Mesenchymal stem cell (in vitro differentiated cells and primary cell): ENCODE measurements around the gene SKA2.

Experiments used
- DNase-seq: peaks from one replicate; pipeline ENCODE4 v3.0.0-alpha.2; 2013
- H2AFZ ChIP-seq: one replicate; pipeline ENCODE4 v1.6.1; 2013; ENCODE audit warnings: low read depth, mild to moderate bottlenecking, control low read depth, inconsistent platforms, low read length, moderate library complexity
- H2AK5ac ChIP-seq: 2 replicates; pipeline ENCODE4 v1.6.1; 2013; ENCODE audit warnings: low read length, moderate library complexity, mild to moderate bottlenecking, inconsistent platforms; ENCODE audit not compliant: severe bottlenecking
- H2BK120ac ChIP-seq: one replicate; pipeline ENCODE4 v1.6.1; 2013; ENCODE audit warnings: low read depth, mild to moderate bottlenecking, inconsistent platforms, low read length, moderate library complexity
- H2BK12ac ChIP-seq, 2 experiments: one replicate each; pipeline ENCODE4 v1.6.1; 2013; ENCODE audit warnings: inconsistent platforms in 2 of 2, low read length in 2 of 2, mild to moderate bottlenecking in 2 of 2, moderate library complexity in 2 of 2, control low read depth in 1 of 2
- H2BK15ac ChIP-seq: one replicate; pipeline ENCODE4 v1.6.1; 2013; ENCODE audit warnings: mild to moderate bottlenecking, low read depth, inconsistent platforms; ENCODE audit not compliant: poor library complexity, severe bottlenecking
- H2BK5ac ChIP-seq: 2 replicates; pipeline ENCODE4 v1.6.1; 2013; ENCODE audit warnings: low read depth, mild to moderate bottlenecking, low read length, control low read depth, inconsistent platforms; ENCODE audit not compliant: poor library complexity, severe bottlenecking
- H3K14ac ChIP-seq, 2 experiments: one replicate each; pipeline ENCODE4 v1.6.1; 2013; ENCODE audit warnings: inconsistent platforms in 2 of 2, low read length in 2 of 2, control low read depth in 1 of 2, mild to moderate bottlenecking in 1 of 2, moderate library complexity in 1 of 2
- H3K18ac ChIP-seq, 2 experiments: one replicate each; pipeline ENCODE4 v1.6.1; 2013; ENCODE audit warnings: inconsistent platforms in 2 of 2, low read length in 2 of 2, control low read depth in 1 of 2, low read depth in 1 of 2, mild to moderate bottlenecking in 1 of 2
- H3K23ac ChIP-seq, 2 experiments: one replicate each; pipeline ENCODE4 v1.6.1; 2013; ENCODE audit warnings: inconsistent platforms in 2 of 2, low read length in 2 of 2, mild to moderate bottlenecking in 2 of 2, moderate library complexity in 2 of 2, control low read depth in 1 of 2
- H3K27ac ChIP-seq: 2 replicates; pipeline ENCODE4 v1.5.1; 2013; ENCODE audit warnings: mild to moderate bottlenecking, moderate library complexity, low read length, control low read depth, inconsistent platforms; ENCODE audit not compliant: poor library complexity, severe bottlenecking
- H3K27me3 ChIP-seq, 2 experiments: 2 replicates each; pipeline versions ENCODE4 v1.6.1 to v1.7.0; 2013; ENCODE audit warnings: low read length in 2 of 2, mild to moderate bottlenecking in 2 of 2, moderate library complexity in 2 of 2, control low read depth in 1 of 2, inconsistent platforms in 1 of 2; ENCODE audit not compliant: control insufficient read depth in 1 of 2, insufficient read depth in 1 of 2
- H3K36me3 ChIP-seq, 2 experiments: 2 replicates each; pipeline versions ENCODE4 v1.6.1 to v1.7.0; 2013; ENCODE audit warnings: low read length in 2 of 2, control low read depth in 1 of 2, inconsistent platforms in 1 of 2, low read depth in 1 of 2, mild to moderate bottlenecking in 1 of 2; ENCODE audit not compliant: insufficient read depth in 2 of 2, control insufficient read depth in 1 of 2
- H3K4ac ChIP-seq, 2 experiments: one replicate each; pipeline ENCODE4 v1.6.1; 2013; ENCODE audit warnings: inconsistent platforms in 2 of 2, low read length in 2 of 2, mild to moderate bottlenecking in 2 of 2, moderate library complexity in 2 of 2, control low read depth in 1 of 2, low read depth in 1 of 2
- H3K4me1 ChIP-seq: 2 replicates; pipeline ENCODE4 v1.6.1; 2013; ENCODE audit warnings: low read depth, low read length, control low read depth; ENCODE audit not compliant: control insufficient read depth, insufficient read depth
- H3K4me2 ChIP-seq: 2 replicates; pipeline ENCODE4 v1.6.1; 2013; ENCODE audit warnings: low read length, mild to moderate bottlenecking, inconsistent platforms; ENCODE audit not compliant: poor library complexity, severe bottlenecking
- H3K4me3 ChIP-seq, 2 experiments: 2 replicates each; pipeline versions ENCODE4 v1.5.1 to v1.7.0; 2013; ENCODE audit warnings: low read length in 2 of 2, mild to moderate bottlenecking in 2 of 2, control low read depth in 1 of 2, low read depth in 1 of 2; ENCODE audit not compliant: insufficient read depth in 1 of 2
- H3K79me1 ChIP-seq: replicated peaks from 2 replicates; pipeline ENCODE4 v1.6.1; 2013; ENCODE audit warnings: mild to moderate bottlenecking, control low read depth, low read length, inconsistent platforms; ENCODE audit not compliant: poor library complexity, severe bottlenecking
- H3K9ac ChIP-seq: 2 replicates; pipeline ENCODE4 v1.7.0; 2013; ENCODE audit warnings: mild to moderate bottlenecking, low read length, moderate library complexity
- H3K9me3 ChIP-seq: 2 replicates; pipeline ENCODE4 v1.7.0; 2013; ENCODE audit warnings: mild to moderate bottlenecking, low read length; ENCODE audit not compliant: control insufficient read depth
- H4K8ac ChIP-seq: one replicate; pipeline ENCODE4 v1.6.1; 2013; ENCODE audit warnings: inconsistent platforms, mild to moderate bottlenecking, low read length, moderate library complexity
- H4K91ac ChIP-seq: one replicate; pipeline ENCODE4 v1.6.1; 2013; ENCODE audit warnings: mild to moderate bottlenecking, low read length, inconsistent platforms
- WGBS: methylation state at CpG from one replicate; pipeline ENCODE4 v1.1.7; 2013; ENCODE audit warnings: mixed read lengths; 5-methylcytosine and 5-hydroxymethylcytosine counted together

The SKA2 gene

GRCh38 chr17:59152925-59153324, 2.1 kb downstream of the SKA2 start:
- Histone ChIP-seq H2BK120ac (no peak overlapping the region), H4K8ac (no peak overlapping the region), H3K9ac (peak overlapping the region; percentile 93), H4K91ac (no peak overlapping the region), H3K4me2 (no peak overlapping the region), H3K27me3 (no peaks in the 10 kb centered on the region), H3K4me1 (peaks cover 6% of the 10 kb centered on the region), H3K14ac (no peak overlapping the region), H3K79me1 (no peaks in the 10 kb centered on the region), H3K18ac (no peak overlapping the region), H3K9me3 (no peaks in the 10 kb centered on the region), H3K4me3 (peak overlapping the region in 1 of 2 experiments; percentile 89), H2BK15ac (no peak overlapping the region), H2BK12ac (no peak overlapping the region), H2BK5ac (no peak overlapping the region), H3K23ac (no peak overlapping the region), H2AFZ (no peak overlapping the region), H3K36me3 (no peaks in the 10 kb centered on the region), H3K27ac (no peak overlapping the region), H2AK5ac (no peak overlapping the region), H3K4ac (no peak overlapping the region)
- DNase-seq: no peak
- WGBS: no CpG with 5 or more reads among the region's 1 CpG

DNA sequence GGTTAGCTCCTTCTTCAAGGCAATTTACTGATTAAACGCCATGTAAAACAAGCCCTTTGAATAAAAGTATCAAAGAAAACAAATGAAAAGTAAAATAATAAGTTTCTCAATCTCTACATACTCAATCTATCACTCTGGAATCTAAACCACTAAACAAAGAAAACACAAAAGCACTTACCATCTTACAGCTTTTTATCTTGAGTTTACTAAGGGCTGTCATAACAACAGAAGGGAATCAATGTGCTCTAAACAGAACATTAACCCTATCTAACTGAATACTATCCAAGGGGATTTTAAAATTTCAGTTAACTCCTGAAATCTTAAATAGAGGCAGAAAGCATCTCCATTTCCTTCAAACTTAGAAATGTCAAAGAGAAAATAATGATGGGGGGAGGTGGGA, 3.4 kb downstream of the SKA2 start:
- no peak overlapping the region for H2BK120ac ChIP-seq
- H3K4ac ChIP-seq: no peak overlapping the region
- H2AFZ ChIP-seq: no peak overlapping the region
- H3K79me1 ChIP-seq: no peaks in the 10 kb centered on the region
- H4K8ac ChIP-seq: no peak overlapping the region
- no peak overlapping the region for H3K14ac ChIP-seq
- H4K91ac ChIP-seq: no peak overlapping the region
- H3K36me3 ChIP-seq: no peaks in the 10 kb centered on the region
- no peaks in the 10 kb centered on the region for H3K27me3 ChIP-seq
- no peak overlapping the region for H3K4me2 ChIP-seq
- H2BK5ac ChIP-seq: no peak overlapping the region
- H2BK15ac ChIP-seq: no peak overlapping the region
- no peak overlapping the region for H2BK12ac ChIP-seq
- H3K4me1 ChIP-seq: peaks cover 8% of the 10 kb centered on the region
- peak; percentile 28 for DNase-seq
- no peak overlapping the region for H3K18ac ChIP-seq
- peak overlapping the region; percentile 93 for H3K9ac ChIP-seq
- H2AK5ac ChIP-seq: no peak overlapping the region
- H3K9me3 ChIP-seq: no peaks in the 10 kb centered on the region
- no peak overlapping the region for H3K27ac ChIP-seq
- no peak overlapping the region for H3K4me3 ChIP-seq
- no peak overlapping the region for H3K23ac ChIP-seq
- no CpG with 5 or more reads among the region's 1 CpG for WGBS

GRCh38 chr17:59151006-59151405, 4.0 kb downstream of the SKA2 start:
- H2BK120ac ChIP-seq: no peak overlapping the region

GRCh38 chr17:59149841-59150511, 5.0 kb downstream of the SKA2 start:
- Histone ChIP-seq H2BK15ac (peak overlapping the region; percentile 3), H3K14ac (no peak overlapping the region), H3K9ac (no peak overlapping the region), H3K79me1 (no peaks in the 10 kb centered on the region), H3K27ac (no peak overlapping the region), H3K36me3 (no peaks in the 10 kb centered on the region), H3K4me3 (no peak overlapping the region), H3K4me1 (peaks cover 8% of the 10 kb centered on the region), H3K4ac (no peak overlapping the region), H3K27me3 (no peaks in the 10 kb centered on the region), H2AK5ac (no peak overlapping the region), H2BK5ac (no peak overlapping the region), H2BK12ac (no peak overlapping the region), H3K18ac (no peak overlapping the region), H3K9me3 (no peaks in the 10 kb centered on the region), H2BK120ac (no peak overlapping the region), H4K91ac (no peak overlapping the region), H3K4me2 (no peak overlapping the region), H2AFZ (no peak overlapping the region), H4K8ac (peak overlapping the region; percentile 80), H3K23ac (peak overlapping the region in 1 of 2 experiments; percentile 49)
- DNase-seq: no peak
- 74% methylated on average over 3 of the region's 5 CpGs for WGBS

More at GRCh38 chr17:59151006-59151405, 4.0 kb downstream of the SKA2 start:
- H3K9me3 ChIP-seq: no peaks in the 10 kb centered on the region
- no peaks in the 10 kb centered on the region for H3K36me3 ChIP-seq
- H3K23ac ChIP-seq: no peak overlapping the region
- no peak overlapping the region for H2AFZ ChIP-seq
- no peak overlapping the region for H2BK12ac ChIP-seq
- no peak overlapping the region for H3K4ac ChIP-seq
- H4K8ac ChIP-seq: no peak overlapping the region
- H2BK15ac ChIP-seq: no peak overlapping the region
- no peak overlapping the region for H2AK5ac ChIP-seq
- no peak overlapping the region for H3K18ac ChIP-seq
- H3K4me2 ChIP-seq: no peak overlapping the region
- no peaks in the 10 kb centered on the region for H3K27me3 ChIP-seq
- no peak overlapping the region for H4K91ac ChIP-seq
- H3K4me1 ChIP-seq: peaks cover 8% of the 10 kb centered on the region
- no peak overlapping the region for H3K14ac ChIP-seq
- no peak overlapping the region for H3K9ac ChIP-seq
- H2BK5ac ChIP-seq: no peak overlapping the region
- DNase-seq: no peak
- no peak overlapping the region for H3K27ac ChIP-seq
- WGBS: 97% methylated on average over 3 of the region's 5 CpGs
- H3K79me1 ChIP-seq: no peaks in the 10 kb centered on the region
- no peak overlapping the region for H3K4me3 ChIP-seq
